ENCODE measurements around the gene TENM4.

TENM4 gene

GRCh38 chr11:78615724-78616123 lies 825.1 kb downstream of the TENM4 start:
- Histone ChIP-seq H3K4me3 (ENCODE audit: low read depth, low read length) (no peak overlapping the region), H3K27ac (ENCODE audit: extremely low read depth, low read depth, low read length) (no peak overlapping the region), H3K4me1 (ENCODE audit: control insufficient read depth, insufficient read depth, low read length) (no peaks in the 10 kb centered on the region), H3K36me3 (ENCODE audit: control insufficient read depth in 2 of 2, insufficient read depth in 1 of 2, low read length in 2 of 2) (no peaks in the 10 kb centered on the region), H3K9me3 (ENCODE audit: control insufficient read depth, insufficient read depth, low read depth, low read length) (no peaks in the 10 kb centered on the region)
- ChIA-PET CTCF (no interaction called here), POLR2A (no interaction called here)
- TF ChIP-seq ZNF248 (tag by site-specific recombination; IDR thresholded peaks at IDR 0.05): no peak

GRCh38 chr11:78613378-78613813 lies 827.4 kb downstream of the TENM4 start:
- Histone ChIP-seq H3K36me3 (ENCODE audit: control insufficient read depth in 2 of 2, insufficient read depth in 1 of 2, low read length in 2 of 2) (no peaks in the 10 kb centered on the region), H3K4me3 (ENCODE audit: low read depth, low read length) (no peak overlapping the region), H3K9me3 (ENCODE audit: control insufficient read depth, insufficient read depth, low read depth, low read length) (no peaks in the 10 kb centered on the region), H3K27ac (ENCODE audit: extremely low read depth, low read depth, low read length) (no peak overlapping the region), H3K4me1 (ENCODE audit: control insufficient read depth, insufficient read depth, low read length) (no peaks in the 10 kb centered on the region)
- no peak for TF ChIP-seq OSR2 (tag by site-specific recombination; IDR thresholded peaks at IDR 0.05)
- no peak for TF ChIP-seq ZNF768 (tag by site-specific recombination; IDR thresholded peaks at IDR 0.05)
- CTCF ChIA-PET: no interaction called here
- POLR2A ChIA-PET: no interaction called here

DNA sequence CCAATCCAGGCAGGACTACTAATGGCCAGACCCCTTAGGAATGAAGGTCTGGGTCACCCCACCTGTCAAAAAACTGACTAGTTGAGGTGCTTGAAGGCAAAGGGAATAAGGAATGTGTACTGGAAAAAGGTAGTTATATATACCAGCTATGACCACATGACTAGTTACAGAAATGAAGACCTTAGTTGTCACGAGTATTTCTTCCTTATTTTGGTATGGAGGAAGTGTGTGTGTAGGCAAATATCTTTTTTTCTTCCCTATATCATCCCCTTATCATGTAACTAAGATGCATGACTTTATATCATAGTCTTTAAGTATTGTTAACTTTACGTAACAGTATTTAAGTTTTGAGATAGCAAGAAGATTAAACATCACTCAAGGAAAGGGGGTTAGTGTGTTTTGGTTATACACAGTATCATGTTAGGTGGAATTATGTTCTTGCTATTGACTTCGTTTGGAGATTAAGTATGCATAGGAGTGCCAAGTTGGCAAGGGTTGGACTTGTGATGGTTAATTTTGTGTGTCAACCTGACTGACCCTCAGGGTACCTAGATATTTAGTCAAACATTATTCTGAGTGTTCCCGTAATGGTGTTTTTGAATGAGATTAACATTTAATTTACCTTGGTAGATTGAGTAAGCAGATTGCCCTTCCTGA lies 828.0 kb downstream of the TENM4 start:
- Histone ChIP-seq H3K4me1 (ENCODE audit: control insufficient read depth, insufficient read depth, low read length) (no peaks in the 10 kb centered on the region), H3K9me3 (ENCODE audit: control insufficient read depth, insufficient read depth, low read depth, low read length) (no peaks in the 10 kb centered on the region), H3K27ac (ENCODE audit: extremely low read depth, low read depth, low read length) (no peak overlapping the region), H3K36me3 (ENCODE audit: control insufficient read depth in 2 of 2, insufficient read depth in 1 of 2, low read length in 2 of 2) (no peaks in the 10 kb centered on the region), H3K4me3 (ENCODE audit: low read depth, low read length) (no peak overlapping the region)
- ChIA-PET POLR2A (no interaction called here), CTCF (no interaction called here)
- TF ChIP-seq ZNF324 (tag by site-specific recombination; IDR thresholded peaks at IDR 0.05) (no peak), ZNF610 (tag by site-specific recombination; IDR thresholded peaks at IDR 0.05; ENCODE audit: borderline replicate concordance) (no peak), ZXDB (tag by site-specific recombination; IDR thresholded peaks at IDR 0.05) (no peak), ZNF169 (tag by site-specific recombination; IDR thresholded peaks at IDR 0.05) (no peak), ZNF658 (tag by site-specific recombination; IDR thresholded peaks at IDR 0.05) (no peak), ZNF24 (tag by site-specific recombination; IDR thresholded peaks at IDR 0.05) (no peak), ZBTB20 (tag by site-specific recombination; IDR thresholded peaks at IDR 0.05) (no peak), ZNF416 (tag by site-specific recombination; IDR thresholded peaks at IDR 0.05) (no peak), ZSCAN18 (tag by site-specific recombination; IDR thresholded peaks at IDR 0.05) (no peak), ZNF501 (tag by site-specific recombination; IDR thresholded peaks at IDR 0.05) (no peak), ZNF530 (tag by site-specific recombination; IDR thresholded peaks at IDR 0.05; ENCODE audit: low read depth) (no peak), ZNF292 (tag by site-specific recombination; IDR thresholded peaks at IDR 0.05; ENCODE audit: borderline replicate concordance, low read depth) (no peak), OSR2 (tag by site-specific recombination; IDR thresholded peaks at IDR 0.05) (no peak), SCRT2 (tag by site-specific recombination; IDR thresholded peaks at IDR 0.05) (no peak), ZNF19 (tag by site-specific recombination; IDR thresholded peaks at IDR 0.05; ENCODE audit: low read depth) (no peak), GLIS1 (tag by site-specific recombination; IDR thresholded peaks at IDR 0.05) (no peak), ZNF580 (tag by site-specific recombination; IDR thresholded peaks at IDR 0.05) (no peak), ATF2 (tag by site-specific recombination; IDR thresholded peaks at IDR 0.05; ENCODE audit: low read depth) (no peak)
- TF ChIP-seq, protein P1, sequence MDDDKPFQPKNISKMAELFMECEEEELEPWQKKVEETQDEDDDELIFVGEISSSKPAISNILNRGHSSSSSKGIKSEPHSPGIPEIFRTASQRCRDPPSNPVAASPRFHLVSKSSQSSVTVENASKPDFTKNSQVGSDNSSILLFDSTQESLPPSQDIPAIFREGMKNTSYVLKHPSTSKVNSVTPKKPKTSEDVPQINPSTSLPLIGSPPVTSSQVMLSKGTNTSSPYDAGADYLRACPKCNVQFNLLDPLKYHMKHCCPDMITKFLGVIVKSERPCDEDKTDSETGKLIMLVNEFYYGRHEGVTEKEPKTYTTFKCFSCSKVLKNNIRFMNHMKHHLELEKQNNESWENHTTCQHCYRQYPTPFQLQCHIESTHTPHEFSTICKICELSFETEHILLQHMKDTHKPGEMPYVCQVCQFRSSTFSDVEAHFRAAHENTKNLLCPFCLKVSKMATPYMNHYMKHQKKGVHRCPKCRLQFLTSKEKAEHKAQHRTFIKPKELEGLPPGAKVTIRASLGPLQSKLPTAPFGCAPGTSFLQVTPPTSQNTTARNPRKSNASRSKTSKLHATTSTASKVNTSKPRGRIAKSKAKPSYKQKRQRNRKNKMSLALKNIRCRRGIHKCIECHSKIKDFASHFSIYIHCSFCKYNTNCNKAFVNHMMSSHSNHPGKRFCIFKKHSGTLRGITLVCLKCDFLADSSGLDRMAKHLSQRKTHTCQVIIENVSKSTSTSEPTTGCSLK (tag by site-specific recombination; IDR thresholded peaks at IDR 0.05): no peak
- TF ChIP-seq, protein P2, sequence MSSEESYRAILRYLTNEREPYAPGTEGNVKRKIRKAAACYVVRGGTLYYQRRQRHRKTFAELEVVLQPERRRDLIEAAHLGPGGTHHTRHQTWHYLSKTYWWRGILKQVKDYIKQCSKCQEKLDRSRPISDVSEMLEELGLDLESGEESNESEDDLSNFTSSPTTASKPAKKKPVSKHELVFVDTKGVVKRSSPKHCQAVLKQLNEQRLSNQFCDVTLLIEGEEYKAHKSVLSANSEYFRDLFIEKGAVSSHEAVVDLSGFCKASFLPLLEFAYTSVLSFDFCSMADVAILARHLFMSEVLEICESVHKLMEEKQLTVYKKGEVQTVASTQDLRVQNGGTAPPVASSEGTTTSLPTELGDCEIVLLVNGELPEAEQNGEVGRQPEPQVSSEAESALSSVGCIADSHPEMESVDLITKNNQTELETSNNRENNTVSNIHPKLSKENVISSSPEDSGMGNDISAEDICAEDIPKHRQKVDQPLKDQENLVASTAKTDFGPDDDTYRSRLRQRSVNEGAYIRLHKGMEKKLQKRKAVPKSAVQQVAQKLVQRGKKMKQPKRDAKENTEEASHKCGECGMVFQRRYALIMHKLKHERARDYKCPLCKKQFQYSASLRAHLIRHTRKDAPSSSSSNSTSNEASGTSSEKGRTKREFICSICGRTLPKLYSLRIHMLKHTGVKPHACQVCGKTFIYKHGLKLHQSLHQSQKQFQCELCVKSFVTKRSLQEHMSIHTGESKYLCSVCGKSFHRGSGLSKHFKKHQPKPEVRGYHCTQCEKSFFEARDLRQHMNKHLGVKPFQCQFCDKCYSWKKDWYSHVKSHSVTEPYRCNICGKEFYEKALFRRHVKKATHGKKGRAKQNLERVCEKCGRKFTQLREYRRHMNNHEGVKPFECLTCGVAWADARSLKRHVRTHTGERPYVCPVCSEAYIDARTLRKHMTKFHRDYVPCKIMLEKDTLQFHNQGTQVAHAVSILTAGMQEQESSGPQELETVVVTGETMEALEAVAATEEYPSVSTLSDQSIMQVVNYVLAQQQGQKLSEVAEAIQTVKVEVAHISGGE (tag by site-specific recombination; conservative IDR thresholded peaks at IDR 0.05; ENCODE audit: low read depth): no peak
